ENCODE measurements around the gene DAP. TPM values are rescaled to one million over a fixed set of nuclear protein-coding genes. Genes with fewer than 3 reads are reported as not detected.

DAP gene
- total and polyA plus RNA-seq, 7 experiments from 2014 or later = 31.9 to 91.6 (median 43.0) TPM

DNA sequence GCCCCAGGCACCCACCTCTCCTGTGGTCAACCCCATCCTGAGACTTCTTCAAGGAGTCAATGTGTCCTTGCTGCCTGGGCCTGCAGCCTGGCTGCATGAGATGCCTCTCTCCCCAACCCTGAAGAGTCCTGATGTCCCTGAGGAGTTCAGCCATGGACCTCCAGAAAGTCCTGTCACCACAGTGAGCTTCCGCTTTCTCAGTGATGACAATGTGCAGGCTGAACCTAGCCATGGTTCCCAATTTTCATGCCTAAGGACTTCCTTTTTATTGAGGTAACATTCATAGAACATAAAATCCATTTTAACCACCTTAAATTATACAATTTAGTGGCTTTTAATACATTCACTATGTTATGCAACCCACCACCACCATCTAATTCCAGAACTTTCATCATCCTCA lies 29.1 kb downstream of the DAP start:
- Mint-ChIP-seq H3K27ac (peak overlapping the region in 1 of 9 donors; percentile 63), H3K36me3 (peaks cover 7 to 56% (median 15%) of the 10 kb centered on the region in 5 donors)
- CTCF ChIA-PET = no interaction called here

GRCh38 chr5:10730043-10730351 lies 31.0 kb downstream of the DAP start:
- no peak overlapping the region for H3K4me3 Mint-ChIP-seq
- H3K27ac Mint-ChIP-seq = no peak overlapping the region
- peaks cover 0 to 29% (median 10%) of the 10 kb centered on the region in 7 donors for H3K4me1 Mint-ChIP-seq
- intact Hi-C loops (cut with micrococcal nuclease) = no loop called here
- ChIA-PET POLR2A (no interaction called here), CTCF (no interaction called here)
- Histone ChIP-seq H3K27me3 (ENCODE audit: control insufficient read depth in 2 of 2, insufficient read depth in 2 of 2, low read length in 2 of 2) (no peaks in the 10 kb centered on the region), H3K4me1 (ENCODE audit: control insufficient read depth in 2 of 2, insufficient read depth in 2 of 2, low read length in 2 of 2) (no peaks in the 10 kb centered on the region), H3K27ac (ENCODE audit: low read depth, low read length) (no peak overlapping the region), H3K4me3 (ENCODE audit: low read length) (no peak overlapping the region), H3K36me3 (ENCODE audit: control insufficient read depth in 2 of 3, insufficient read depth in 3 of 3, low read length in 3 of 3) (peaks cover 0 to 26% (median 0%) of the 10 kb centered on the region in 3 experiments), H3K9me3 (ENCODE audit: control insufficient read depth in 2 of 3, low read length in 3 of 3) (no peaks in the 10 kb centered on the region)
- H3K9me3 Mint-ChIP-seq = no peaks in the 10 kb centered on the region
- DNase-seq = no peak
- H3K27me3 Mint-ChIP-seq = no peaks in the 10 kb centered on the region
- peaks cover 10 to 58% (median 19%) of the 10 kb centered on the region in 5 donors for H3K36me3 Mint-ChIP-seq
- no peak for ATAC-seq

More for the DNA sequence above, 29.1 kb downstream of the DAP start:
- Histone ChIP-seq H3K27ac (ENCODE audit: low read depth, low read length) (no peak overlapping the region), H3K4me1 (ENCODE audit: control insufficient read depth in 2 of 2, insufficient read depth in 2 of 2, low read length in 2 of 2) (no peaks in the 10 kb centered on the region), H3K36me3 (ENCODE audit: control insufficient read depth in 2 of 3, insufficient read depth in 3 of 3, low read length in 3 of 3) (peaks cover 0 to 21% (median 0%) of the 10 kb centered on the region in 3 experiments), H3K4me3 (ENCODE audit: low read length) (no peak overlapping the region), H3K27me3 (ENCODE audit: control insufficient read depth in 2 of 2, insufficient read depth in 2 of 2, low read length in 2 of 2) (no peaks in the 10 kb centered on the region), H3K9me3 (ENCODE audit: control insufficient read depth in 2 of 3, low read length in 3 of 3) (no peaks in the 10 kb centered on the region)
- no peaks in the 10 kb centered on the region for H3K27me3 Mint-ChIP-seq
- no peak for DNase-seq
- ATAC-seq = peak; percentile 43
- intact Hi-C loops (cut with micrococcal nuclease) = no loop called here
- H3K4me3 Mint-ChIP-seq = no peak overlapping the region
- POLR2A ChIA-PET = no interaction called here
- H3K9me3 Mint-ChIP-seq = no peaks in the 10 kb centered on the region
- H3K4me1 Mint-ChIP-seq = peaks cover 0 to 34% (median 10%) of the 10 kb centered on the region in 7 donors

DNA sequence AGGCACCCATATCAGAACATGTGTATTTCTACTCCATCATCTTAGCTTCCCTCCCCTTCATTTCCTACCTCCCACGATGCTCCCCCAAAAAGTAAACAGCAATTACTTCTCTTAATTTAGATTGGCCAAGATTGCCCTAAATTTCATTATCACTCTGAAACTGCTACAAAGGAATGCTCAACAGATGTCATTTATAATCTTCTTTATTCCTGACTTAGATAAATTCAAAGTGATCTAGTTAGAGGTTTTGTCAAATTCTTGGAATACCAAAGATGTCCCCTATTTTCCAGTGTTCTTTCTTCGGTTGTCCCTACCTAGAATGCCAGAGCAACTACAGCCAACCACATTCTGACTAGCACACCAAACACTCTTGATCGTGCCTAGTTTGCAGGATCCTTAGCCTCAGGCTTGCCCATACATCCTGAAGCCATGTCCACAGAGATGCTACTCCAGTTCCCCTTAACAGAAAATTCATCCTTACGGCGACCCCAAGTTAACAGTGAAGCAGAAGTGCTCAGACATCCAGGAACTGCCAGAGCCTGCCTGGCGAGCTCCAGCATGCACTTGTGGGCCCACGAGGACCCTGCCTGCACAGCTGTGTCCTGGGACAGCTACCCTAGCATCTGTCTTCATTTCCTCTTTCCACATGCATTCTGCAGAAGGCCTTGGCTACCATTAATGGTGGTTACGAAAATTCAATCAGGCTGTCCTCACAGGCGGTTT lies 31.6 kb downstream of the DAP start:
- intact Hi-C loops (cut with micrococcal nuclease) = no loop called here
- no peak overlapping the region for H3K27ac ChIP-seq (ENCODE audit: low read depth, low read length)
- peaks cover 10 to 55% (median 19%) of the 10 kb centered on the region in 5 donors for H3K36me3 Mint-ChIP-seq
- peaks cover 0 to 29% (median 10%) of the 10 kb centered on the region in 7 donors for H3K4me1 Mint-ChIP-seq
- ATAC-seq (no peak), DNase-seq (no peak)
- no peak overlapping the region for H3K4me3 Mint-ChIP-seq
- H3K36me3 ChIP-seq (ENCODE audit: control insufficient read depth in 2 of 3, insufficient read depth in 3 of 3, low read length in 3 of 3) = peaks cover 0 to 25% (median 0%) of the 10 kb centered on the region in 3 experiments
- no peaks in the 10 kb centered on the region for H3K27me3 Mint-ChIP-seq
- ChIA-PET CTCF (no interaction called here), POLR2A (no interaction called here)
- H3K27ac Mint-ChIP-seq = peak overlapping the region in 1 of 9 donors; percentile 4
- H3K4me1 ChIP-seq (ENCODE audit: control insufficient read depth in 2 of 2, insufficient read depth in 2 of 2, low read length in 2 of 2) = no peaks in the 10 kb centered on the region
- H3K9me3 Mint-ChIP-seq = no peaks in the 10 kb centered on the region
- no peaks in the 10 kb centered on the region for H3K9me3 ChIP-seq (ENCODE audit: control insufficient read depth in 2 of 3, low read length in 3 of 3)
- no peaks in the 10 kb centered on the region for H3K27me3 ChIP-seq (ENCODE audit: control insufficient read depth in 2 of 2, insufficient read depth in 2 of 2, low read length in 2 of 2)
- no peak overlapping the region for H3K4me3 ChIP-seq (ENCODE audit: low read length)

DNA sequence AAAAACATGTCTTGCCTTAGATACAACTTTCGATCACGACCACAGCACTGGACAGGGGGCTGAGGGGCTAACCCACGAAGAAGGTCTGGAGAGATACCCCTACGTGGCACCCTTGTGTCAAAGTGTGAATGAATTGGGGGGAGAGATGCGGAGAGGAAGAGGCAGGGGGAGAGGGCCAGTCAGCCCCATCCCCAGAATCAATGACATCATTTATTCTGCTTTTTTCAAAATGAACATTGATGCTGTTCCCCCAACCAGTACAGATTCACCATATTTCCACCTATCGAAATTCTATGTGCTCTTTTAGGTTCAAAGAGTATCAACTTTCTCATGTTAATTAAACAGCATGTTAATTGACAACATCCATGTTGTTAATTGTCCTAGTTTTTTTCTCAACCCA lies 32.4 kb downstream of the DAP start:
- peak overlapping the region in 1 of 9 donors; percentile 4 for H3K27ac Mint-ChIP-seq
- H3K27me3 Mint-ChIP-seq = no peaks in the 10 kb centered on the region
- intact Hi-C loops (cut with micrococcal nuclease) = no loop called here
- Histone ChIP-seq H3K9me3 (ENCODE audit: control insufficient read depth in 2 of 3, low read length in 3 of 3) (no peaks in the 10 kb centered on the region), H3K36me3 (ENCODE audit: control insufficient read depth in 2 of 3, insufficient read depth in 3 of 3, low read length in 3 of 3) (peaks cover 0 to 23% (median 0%) of the 10 kb centered on the region in 3 experiments), H3K4me3 (ENCODE audit: low read length) (no peak overlapping the region), H3K27me3 (ENCODE audit: control insufficient read depth in 2 of 2, insufficient read depth in 2 of 2, low read length in 2 of 2) (no peaks in the 10 kb centered on the region), H3K4me1 (ENCODE audit: control insufficient read depth in 2 of 2, insufficient read depth in 2 of 2, low read length in 2 of 2) (no peaks in the 10 kb centered on the region), H3K27ac (ENCODE audit: low read depth, low read length) (no peak overlapping the region)
- DNase-seq = no peak
- ATAC-seq = no peak
- no peak overlapping the region for H3K4me3 Mint-ChIP-seq
- peaks cover 0 to 21% (median 10%) of the 10 kb centered on the region in 7 donors for H3K4me1 Mint-ChIP-seq
- H3K36me3 Mint-ChIP-seq = peaks cover 8 to 47% (median 18%) of the 10 kb centered on the region in 5 donors
- H3K9me3 Mint-ChIP-seq = no peaks in the 10 kb centered on the region
- POLR2A ChIA-PET = no interaction called here
- CTCF ChIA-PET = no interaction called here

GRCh38 chr5:10727861-10728260 lies 33.2 kb downstream of the DAP start:
- CTCF ChIA-PET = no interaction called here

GRCh38 chr5:10726913-10727517 lies 34.0 kb downstream of the DAP start:
- no peaks in the 10 kb centered on the region for H3K4me1 ChIP-seq (ENCODE audit: control insufficient read depth in 2 of 2, insufficient read depth in 2 of 2, low read length in 2 of 2)
- Mint-ChIP-seq H3K36me3 (peaks cover 4 to 40% (median 6%) of the 10 kb centered on the region in 5 donors), H3K27ac (peak overlapping the region in 2 of 9 donors; percentile 27 to 62), H3K4me1 (peaks cover 0 to 18% (median 10%) of the 10 kb centered on the region in 7 donors), H3K27me3 (no peaks in the 10 kb centered on the region), H3K4me3 (no peak overlapping the region), H3K9me3 (no peaks in the 10 kb centered on the region)
- intact Hi-C loops (cut with micrococcal nuclease) = no loop called here
- ChIA-PET POLR2A (no interaction called here), CTCF (no interaction called here)
- ATAC-seq = no peak
- H3K36me3 ChIP-seq (ENCODE audit: control insufficient read depth in 2 of 3, insufficient read depth in 3 of 3, low read length in 3 of 3) = peaks cover 0 to 17% (median 0%) of the 10 kb centered on the region in 3 experiments
- H3K27ac ChIP-seq (ENCODE audit: low read depth, low read length) = no peak overlapping the region
- no peaks in the 10 kb centered on the region for H3K27me3 ChIP-seq (ENCODE audit: control insufficient read depth in 2 of 2, insufficient read depth in 2 of 2, low read length in 2 of 2)
- no peaks in the 10 kb centered on the region for H3K9me3 ChIP-seq (ENCODE audit: control insufficient read depth in 2 of 3, low read length in 3 of 3)
- no peak overlapping the region for H3K4me3 ChIP-seq (ENCODE audit: low read length)
- no peak for DNase-seq

More at GRCh38 chr5:10727861-10728260, 33.2 kb downstream of the DAP start:
- H3K27ac Mint-ChIP-seq = no peak overlapping the region
- intact Hi-C loops (cut with micrococcal nuclease) = no loop called here
- no peaks in the 10 kb centered on the region for H3K9me3 ChIP-seq (ENCODE audit: control insufficient read depth in 2 of 3, low read length in 3 of 3)
- H3K4me3 ChIP-seq (ENCODE audit: low read length) = no peak overlapping the region
- H3K4me1 ChIP-seq (ENCODE audit: control insufficient read depth in 2 of 2, insufficient read depth in 2 of 2, low read length in 2 of 2) = no peaks in the 10 kb centered on the region
- no peaks in the 10 kb centered on the region for H3K27me3 Mint-ChIP-seq
- peaks cover 0 to 23% (median 0%) of the 10 kb centered on the region in 3 experiments for H3K36me3 ChIP-seq (ENCODE audit: control insufficient read depth in 2 of 3, insufficient read depth in 3 of 3, low read length in 3 of 3)
- no peak overlapping the region for H3K4me3 Mint-ChIP-seq
- H3K4me1 Mint-ChIP-seq = peaks cover 0 to 21% (median 10%) of the 10 kb centered on the region in 7 donors
- no peak for DNase-seq
- H3K9me3 Mint-ChIP-seq = no peaks in the 10 kb centered on the region
- H3K27ac ChIP-seq (ENCODE audit: low read depth, low read length) = no peak overlapping the region
- POLR2A ChIA-PET = interaction anchor here (0.6 kb wide), 1 partner anchor 123 kb away, joined by 3 read pairs; no protein-coding TSS in a partner anchor
- no peaks in the 10 kb centered on the region for H3K27me3 ChIP-seq (ENCODE audit: control insufficient read depth in 2 of 2, insufficient read depth in 2 of 2, low read length in 2 of 2)
- peaks cover 7 to 40% (median 10%) of the 10 kb centered on the region in 5 donors for H3K36me3 Mint-ChIP-seq
- no peak for ATAC-seq

Data from naive thymus-derived CD4-positive, alpha-beta T cell (primary cell).